ENCODE results near the gene CLMN. TPM values are rescaled to one million over a fixed set of nuclear protein-coding genes. Genes with fewer than 3 reads are reported as not detected.

The CLMN gene
- polyA plus RNA-seq, 1 donor from 2014 or later = 0.57 TPM

- Histone ChIP-seq H4K20me1 (ENCODE audit: insufficient read depth) (no peaks in the 10 kb centered on the region), H3K9me2 (ENCODE audit: insufficient read depth, low read length) (no peaks in the 10 kb centered on the region), H3K27me3 (ENCODE audit: insufficient read depth, low read depth, low read length) (no peaks in the 10 kb centered on the region), H2AFZ (ENCODE audit: low read depth, low read length) (no peak overlapping the region), H3K9me3 (ENCODE audit: low read length) (no peaks in the 10 kb centered on the region), H3K36me3 (ENCODE audit: insufficient read depth, low read length) (no peaks in the 10 kb centered on the region), H3K79me2 (replicated peaks; ENCODE audit: insufficient read depth, low read length) (no peaks in the 10 kb centered on the region), H3K27ac (ENCODE audit: low read length) (no peak overlapping the region), H3F3A (ENCODE audit: insufficient read depth, low read length, poor library complexity, severe bottlenecking) (no peaks in the 10 kb centered on the region), H3K9ac (ENCODE audit: low read length) (no peak overlapping the region), H3K4me3 (ENCODE audit: low read length) (no peak overlapping the region), H3K4me2 (ENCODE audit: low read length) (no peak overlapping the region)
- TF ChIP-seq TAF1 (IDR thresholded peaks at IDR 0.05; ENCODE audit: low read depth) = no peak
- no peak for TF ChIP-seq MXI1 (conservative IDR thresholded peaks at IDR 0.05; ENCODE audit: poor library complexity, severe bottlenecking)
- TF ChIP-seq RAD21 (conservative IDR thresholded peaks at IDR 0.05) = no peak
- TF ChIP-seq EP300 (conservative IDR thresholded peaks at IDR 0.05; ENCODE audit: poor library complexity, severe bottlenecking) = no peak
- TF ChIP-seq, protein P1, sequence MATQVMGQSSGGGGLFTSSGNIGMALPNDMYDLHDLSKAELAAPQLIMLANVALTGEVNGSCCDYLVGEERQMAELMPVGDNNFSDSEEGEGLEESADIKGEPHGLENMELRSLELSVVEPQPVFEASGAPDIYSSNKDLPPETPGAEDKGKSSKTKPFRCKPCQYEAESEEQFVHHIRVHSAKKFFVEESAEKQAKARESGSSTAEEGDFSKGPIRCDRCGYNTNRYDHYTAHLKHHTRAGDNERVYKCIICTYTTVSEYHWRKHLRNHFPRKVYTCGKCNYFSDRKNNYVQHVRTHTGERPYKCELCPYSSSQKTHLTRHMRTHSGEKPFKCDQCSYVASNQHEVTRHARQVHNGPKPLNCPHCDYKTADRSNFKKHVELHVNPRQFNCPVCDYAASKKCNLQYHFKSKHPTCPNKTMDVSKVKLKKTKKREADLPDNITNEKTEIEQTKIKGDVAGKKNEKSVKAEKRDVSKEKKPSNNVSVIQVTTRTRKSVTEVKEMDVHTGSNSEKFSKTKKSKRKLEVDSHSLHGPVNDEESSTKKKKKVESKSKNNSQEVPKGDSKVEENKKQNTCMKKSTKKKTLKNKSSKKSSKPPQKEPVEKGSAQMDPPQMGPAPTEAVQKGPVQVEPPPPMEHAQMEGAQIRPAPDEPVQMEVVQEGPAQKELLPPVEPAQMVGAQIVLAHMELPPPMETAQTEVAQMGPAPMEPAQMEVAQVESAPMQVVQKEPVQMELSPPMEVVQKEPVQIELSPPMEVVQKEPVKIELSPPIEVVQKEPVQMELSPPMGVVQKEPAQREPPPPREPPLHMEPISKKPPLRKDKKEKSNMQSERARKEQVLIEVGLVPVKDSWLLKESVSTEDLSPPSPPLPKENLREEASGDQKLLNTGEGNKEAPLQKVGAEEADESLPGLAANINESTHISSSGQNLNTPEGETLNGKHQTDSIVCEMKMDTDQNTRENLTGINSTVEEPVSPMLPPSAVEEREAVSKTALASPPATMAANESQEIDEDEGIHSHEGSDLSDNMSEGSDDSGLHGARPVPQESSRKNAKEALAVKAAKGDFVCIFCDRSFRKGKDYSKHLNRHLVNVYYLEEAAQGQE (IDR thresholded peaks at IDR 0.05; ENCODE audit: borderline replicate concordance) = no peak
- TF ChIP-seq SMC3 (conservative IDR thresholded peaks at IDR 0.05; ENCODE audit: poor library complexity) = no peak
- no peak for TF ChIP-seq CTCF (IDR thresholded peaks at IDR 0.05; ENCODE audit: poor library complexity, severe bottlenecking)
- no peak for TF ChIP-seq POLR2AphosphoS5 (IDR thresholded peaks at IDR 0.05)
- TF ChIP-seq EZH2 (IDR thresholded peaks at IDR 0.05; ENCODE audit: borderline replicate concordance, insufficient read depth, low read length, poor library complexity, severe bottlenecking) = no peak
Observed at GRCh38 chr14:95238487-95239298, 81.0 kb downstream of the CLMN start.

DNA sequence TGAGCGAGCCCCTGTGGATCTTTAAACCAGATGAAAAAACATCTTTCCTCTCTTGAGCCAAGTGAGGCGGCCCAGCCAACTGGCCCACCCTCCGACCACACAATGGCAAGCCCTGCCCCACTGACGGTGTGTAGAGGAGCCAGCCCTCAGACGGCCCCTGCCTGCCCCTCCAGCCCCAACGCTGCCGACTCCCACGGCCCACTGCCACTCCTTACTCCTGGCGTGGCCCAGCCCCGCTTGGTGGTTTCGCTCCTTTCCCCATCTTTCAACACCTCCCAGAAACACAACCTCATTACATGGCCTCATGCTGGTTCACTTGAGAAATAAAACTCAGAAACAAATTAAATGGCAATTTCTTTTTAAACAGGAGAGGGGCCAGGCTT, 81.8 kb downstream of the CLMN start:
- Histone ChIP-seq H3K36me3 (ENCODE audit: insufficient read depth, low read length) (no peaks in the 10 kb centered on the region), H3F3A (ENCODE audit: insufficient read depth, low read length, poor library complexity, severe bottlenecking) (no peaks in the 10 kb centered on the region), H4K20me1 (ENCODE audit: insufficient read depth) (no peaks in the 10 kb centered on the region), H3K27me3 (ENCODE audit: insufficient read depth, low read depth, low read length) (no peaks in the 10 kb centered on the region), H2AFZ (ENCODE audit: low read depth, low read length) (no peak overlapping the region), H3K9me2 (ENCODE audit: insufficient read depth, low read length) (no peaks in the 10 kb centered on the region), H3K4me2 (ENCODE audit: low read length) (no peak overlapping the region), H3K9ac (ENCODE audit: low read length) (no peak overlapping the region), H3K79me2 (replicated peaks; ENCODE audit: insufficient read depth, low read length) (no peaks in the 10 kb centered on the region), H3K9me3 (ENCODE audit: low read length) (no peaks in the 10 kb centered on the region), H3K27ac (ENCODE audit: low read length) (no peak overlapping the region), H3K4me3 (ENCODE audit: low read length) (no peak overlapping the region)
- TF ChIP-seq POLR2AphosphoS5 (IDR thresholded peaks at IDR 0.05) (no peak), RAD21 (conservative IDR thresholded peaks at IDR 0.05) (no peak), EZH2 (IDR thresholded peaks at IDR 0.05; ENCODE audit: borderline replicate concordance, insufficient read depth, low read length, poor library complexity, severe bottlenecking) (no peak), MXI1 (conservative IDR thresholded peaks at IDR 0.05; ENCODE audit: poor library complexity, severe bottlenecking) (no peak), EP300 (conservative IDR thresholded peaks at IDR 0.05; ENCODE audit: poor library complexity, severe bottlenecking) (no peak), SMC3 (conservative IDR thresholded peaks at IDR 0.05; ENCODE audit: poor library complexity) (no peak), TAF1 (IDR thresholded peaks at IDR 0.05; ENCODE audit: low read depth) (no peak), CTCF (IDR thresholded peaks at IDR 0.05; ENCODE audit: poor library complexity, severe bottlenecking) (no peak)
- TF ChIP-seq, protein P1 (IDR thresholded peaks at IDR 0.05; ENCODE audit: borderline replicate concordance) = no peak

All from neural cell (in vitro differentiated cells).